Measurements from ENCODE around the gene FILIP1.

DNA sequence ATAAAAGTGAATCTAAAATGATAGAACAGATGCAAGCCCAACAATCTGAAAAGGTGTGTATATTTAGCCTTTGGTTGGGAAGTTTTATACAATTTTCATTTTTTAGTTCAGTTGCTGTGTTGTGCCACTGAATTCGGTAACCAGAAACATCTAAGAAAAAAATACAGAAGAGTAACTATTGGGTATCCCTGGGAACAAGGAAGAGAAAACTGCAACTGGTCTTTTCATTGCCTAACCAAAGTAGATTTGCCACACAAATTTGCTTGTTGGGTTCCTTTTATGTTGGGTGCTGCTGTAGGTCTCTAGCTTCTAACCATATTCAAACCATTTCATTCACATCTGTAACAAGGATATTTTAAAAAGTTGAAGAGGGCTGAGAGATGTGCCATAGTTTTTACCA is 206.2 kb downstream of the FILIP1 start:
- TF ChIP-seq, protein P1, sequence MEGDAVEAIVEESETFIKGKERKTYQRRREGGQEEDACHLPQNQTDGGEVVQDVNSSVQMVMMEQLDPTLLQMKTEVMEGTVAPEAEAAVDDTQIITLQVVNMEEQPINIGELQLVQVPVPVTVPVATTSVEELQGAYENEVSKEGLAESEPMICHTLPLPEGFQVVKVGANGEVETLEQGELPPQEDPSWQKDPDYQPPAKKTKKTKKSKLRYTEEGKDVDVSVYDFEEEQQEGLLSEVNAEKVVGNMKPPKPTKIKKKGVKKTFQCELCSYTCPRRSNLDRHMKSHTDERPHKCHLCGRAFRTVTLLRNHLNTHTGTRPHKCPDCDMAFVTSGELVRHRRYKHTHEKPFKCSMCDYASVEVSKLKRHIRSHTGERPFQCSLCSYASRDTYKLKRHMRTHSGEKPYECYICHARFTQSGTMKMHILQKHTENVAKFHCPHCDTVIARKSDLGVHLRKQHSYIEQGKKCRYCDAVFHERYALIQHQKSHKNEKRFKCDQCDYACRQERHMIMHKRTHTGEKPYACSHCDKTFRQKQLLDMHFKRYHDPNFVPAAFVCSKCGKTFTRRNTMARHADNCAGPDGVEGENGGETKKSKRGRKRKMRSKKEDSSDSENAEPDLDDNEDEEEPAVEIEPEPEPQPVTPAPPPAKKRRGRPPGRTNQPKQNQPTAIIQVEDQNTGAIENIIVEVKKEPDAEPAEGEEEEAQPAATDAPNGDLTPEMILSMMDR (IDR thresholded peaks at IDR 0.05): no peak
- no peak for TF ChIP-seq POLR2A (IDR thresholded peaks at IDR 0.05)
